ENCODE results near the gene TCL1A. TPM values are rescaled to one million over a fixed set of nuclear protein-coding genes. Genes with fewer than 3 reads are reported as not detected.
A peak's percentile ranks its signal among the peaks of the same experiment; 100 is the strongest.

The TCL1A gene
- total RNA-seq, 1 donor from 2014 or later, result not detected

- H3K4me1 ChIP-seq, result no peaks in the 10 kb centered on the region
- H3K27ac ChIP-seq, result no peak within 1 kb of the TSS
- ATAC-seq (no peak), DNase-seq (no peak)
- no peaks in the 10 kb centered on the region for H3K9me3 ChIP-seq
- no peak within 1 kb of the TSS for H3K4me3 ChIP-seq
- intact Hi-C loops (cut with DNase I), result no loop called here
- TF ChIP-seq CTCF (IDR thresholded peaks at IDR 0.05), result no peak
- peaks cover 9% of the 10 kb centered on the region for H3K27me3 ChIP-seq (ENCODE audit: low read depth)
- H3K36me3 ChIP-seq, result no peaks in the 10 kb centered on the region
Observed at GRCh38 chr14:95685978-95686922, 27.7 kb downstream of the TCL1A start, which contains the start of gene TCL1B. Gene TCL1B, plus strand, starts transcription at chr14:95686426. Its CDS starts 42 bp downstream, at chr14:95686468.

GRCh38 chr14:95683793-95684192, 30.1 kb downstream of the TCL1A start:
- peak; percentile 68 for TF ChIP-seq CTCF (IDR thresholded peaks at IDR 0.05)
- Histone ChIP-seq H3K36me3 (no peaks in the 10 kb centered on the region), H3K4me1 (no peaks in the 10 kb centered on the region), H3K27ac (no peak overlapping the region), H3K27me3 (ENCODE audit: low read depth) (peaks cover 9% of the 10 kb centered on the region), H3K4me3 (no peak overlapping the region), H3K9me3 (no peaks in the 10 kb centered on the region)
- DNase-seq (no peak), ATAC-seq (peak; percentile 66 to 67)
- intact Hi-C loops (cut with DNase I), result no loop called here

- H3K36me3 ChIP-seq, result no peaks in the 10 kb centered on the region
- no peak for TF ChIP-seq CTCF (IDR thresholded peaks at IDR 0.05)
- no peaks in the 10 kb centered on the region for H3K9me3 ChIP-seq
- ATAC-seq (no peak), DNase-seq (no peak)
- H3K27ac ChIP-seq, result no peak overlapping the region
- intact Hi-C loops (cut with DNase I), result no loop called here
- no peak overlapping the region for H3K4me3 ChIP-seq
- no peaks in the 10 kb centered on the region for H3K4me1 ChIP-seq
- peaks cover 16% of the 10 kb centered on the region for H3K27me3 ChIP-seq (ENCODE audit: low read depth)
Observed at GRCh38 chr14:95681153-95681552, 32.8 kb downstream of the TCL1A start.

GRCh38 chr14:95679998-95680735, 33.8 kb downstream of the TCL1A start:
- no peak overlapping the region for H3K27ac ChIP-seq
- no peak for TF ChIP-seq CTCF (IDR thresholded peaks at IDR 0.05)
- no peaks in the 10 kb centered on the region for H3K36me3 ChIP-seq
- no peaks in the 10 kb centered on the region for H3K9me3 ChIP-seq
- DNase-seq (no peak), ATAC-seq (no peak)
- no peaks in the 10 kb centered on the region for H3K4me1 ChIP-seq
- peaks cover 8% of the 10 kb centered on the region for H3K27me3 ChIP-seq (ENCODE audit: low read depth)
- intact Hi-C loops (cut with DNase I), result no loop called here
- no peak overlapping the region for H3K4me3 ChIP-seq

GRCh38 chr14:95679148-95679815, 34.6 kb downstream of the TCL1A start:
- no peak for ATAC-seq
- DNase-seq, result no peak
- Histone ChIP-seq H3K27ac (no peak overlapping the region), H3K4me3 (no peak overlapping the region), H3K9me3 (no peaks in the 10 kb centered on the region), H3K36me3 (no peaks in the 10 kb centered on the region), H3K4me1 (no peaks in the 10 kb centered on the region), H3K27me3 (ENCODE audit: low read depth) (peaks cover 10% of the 10 kb centered on the region)
- intact Hi-C loops (cut with DNase I), result no loop called here
- no peak for TF ChIP-seq CTCF (IDR thresholded peaks at IDR 0.05)
